HepG2 (cell line): ENCODE measurements around the gene MUC13.

Experiments
- ARNTL ChIP-seq: sonication (generic); formaldehyde crosslinking; IDR thresholded peaks from 2 replicates; pipeline ENCODE4 v1.4.0; 2020; ENCODE audit warnings: mild to moderate bottlenecking, missing genetic modification reagents
- KDM1A ChIP-seq: IDR thresholded peaks from 2 replicates; pipeline ENCODE4 v1.6.1; 2016; ENCODE audit warnings: missing compliant biosample characterization
- POLR2A ChIP-seq, 2 experiments: IDR thresholded peaks; 2 replicates each; pipeline ENCODE4 v1.6.1; 2011; ENCODE audit warnings: low read depth in 2 of 2, low read length in 2 of 2, mild to moderate bottlenecking in 1 of 2, moderate library complexity in 1 of 2; ENCODE audit not compliant: insufficient read depth in 1 of 2
- SP5 ChIP-seq: IDR thresholded peaks from 2 replicates; pipeline ENCODE4 v1.6.1; 2016; ENCODE audit warnings: low read depth, borderline replicate concordance
- TBP ChIP-seq: sonication (generic); formaldehyde crosslinking; IDR thresholded peaks from 2 replicates; pipeline ENCODE4 v1.5.0; 2020; ENCODE audit warnings: missing genetic modification reagents
- ZFP36 ChIP-seq: fragments of 150-350 bp; IDR thresholded peaks from 2 replicates; pipeline ENCODE4 v1.6.1; 2018; ENCODE audit warnings: borderline replicate concordance, low read length, low read depth; ENCODE audit not compliant: partially characterized antibody
- ZKSCAN8 ChIP-seq: IDR thresholded peaks from 2 replicates; pipeline ENCODE4 v1.6.1; 2016; ENCODE audit warnings: borderline replicate concordance, missing genetic modification reagents, missing compliant biosample characterization
- ZNF101 ChIP-seq: sonication (generic); formaldehyde crosslinking; IDR thresholded peaks from 2 replicates; pipeline ENCODE4 v1.4.0; 2020; ENCODE audit warnings: mild to moderate bottlenecking, low read depth, missing genetic modification reagents, borderline replicate concordance
- ZNF274 ChIP-seq: sonication (generic); formaldehyde crosslinking; IDR thresholded peaks from 2 replicates; pipeline ENCODE4 v1.5.1; 2020; ENCODE audit warnings: mild to moderate bottlenecking, missing genetic modification reagents
- ZNF33B ChIP-seq: sonication (generic); formaldehyde crosslinking; IDR thresholded peaks from 2 replicates; pipeline ENCODE4 v1.5.1; 2020; ENCODE audit warnings: mild to moderate bottlenecking, missing genetic modification reagents
- TF ChIP-seq, protein P1 (sequence below): sonication (generic); formaldehyde crosslinking; IDR thresholded peaks from 2 replicates; pipeline ENCODE4 v1.5.0; 2020; ENCODE audit warnings: mild to moderate bottlenecking, missing genetic modification reagents, moderate library complexity
- TF ChIP-seq, protein P2 (sequence below): sonication (generic); formaldehyde crosslinking; IDR thresholded peaks from 2 replicates; pipeline ENCODE4 v1.4.0; 2020; ENCODE audit warnings: missing genetic modification reagents
- TF ChIP-seq, protein P3 (sequence below): sonication (generic); formaldehyde crosslinking; IDR thresholded peaks from 2 replicates; pipeline ENCODE4 v1.4.0; 2020; ENCODE audit warnings: mild to moderate bottlenecking, missing genetic modification reagents
- TF ChIP-seq, protein P4 (sequence below): sonication (generic); formaldehyde crosslinking; IDR thresholded peaks from 2 replicates; pipeline ENCODE4 v1.5.1; 2020; ENCODE audit warnings: missing genetic modification reagents, mild to moderate bottlenecking, borderline replicate concordance

DNA sequence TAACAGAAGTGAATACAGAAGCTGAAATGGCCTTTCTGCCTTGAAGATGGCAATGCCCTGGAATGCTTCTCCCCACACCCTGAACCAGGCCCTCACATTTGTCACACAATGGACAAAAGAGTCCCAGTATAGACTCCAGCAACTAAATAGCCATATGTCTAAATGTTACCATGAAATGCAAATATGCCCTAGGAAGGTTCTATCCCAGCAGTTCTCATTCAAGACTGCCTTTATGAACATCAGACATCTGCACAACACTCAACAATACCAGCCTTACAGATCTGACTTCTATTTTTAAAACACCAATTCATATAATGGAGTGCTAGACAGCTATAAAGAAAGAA lies 55.2 kb downstream of the MUC13 start:
- TF ChIP-seq TBP (CRISPR knock-in tag) = no peak
- TF ChIP-seq ZNF274 (CRISPR knock-in tag) = no peak
- TF ChIP-seq, protein P1, sequence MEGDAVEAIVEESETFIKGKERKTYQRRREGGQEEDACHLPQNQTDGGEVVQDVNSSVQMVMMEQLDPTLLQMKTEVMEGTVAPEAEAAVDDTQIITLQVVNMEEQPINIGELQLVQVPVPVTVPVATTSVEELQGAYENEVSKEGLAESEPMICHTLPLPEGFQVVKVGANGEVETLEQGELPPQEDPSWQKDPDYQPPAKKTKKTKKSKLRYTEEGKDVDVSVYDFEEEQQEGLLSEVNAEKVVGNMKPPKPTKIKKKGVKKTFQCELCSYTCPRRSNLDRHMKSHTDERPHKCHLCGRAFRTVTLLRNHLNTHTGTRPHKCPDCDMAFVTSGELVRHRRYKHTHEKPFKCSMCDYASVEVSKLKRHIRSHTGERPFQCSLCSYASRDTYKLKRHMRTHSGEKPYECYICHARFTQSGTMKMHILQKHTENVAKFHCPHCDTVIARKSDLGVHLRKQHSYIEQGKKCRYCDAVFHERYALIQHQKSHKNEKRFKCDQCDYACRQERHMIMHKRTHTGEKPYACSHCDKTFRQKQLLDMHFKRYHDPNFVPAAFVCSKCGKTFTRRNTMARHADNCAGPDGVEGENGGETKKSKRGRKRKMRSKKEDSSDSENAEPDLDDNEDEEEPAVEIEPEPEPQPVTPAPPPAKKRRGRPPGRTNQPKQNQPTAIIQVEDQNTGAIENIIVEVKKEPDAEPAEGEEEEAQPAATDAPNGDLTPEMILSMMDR = no peak
- no peak for TF ChIP-seq ZNF33B (CRISPR knock-in tag)
- TF ChIP-seq, protein P2, sequence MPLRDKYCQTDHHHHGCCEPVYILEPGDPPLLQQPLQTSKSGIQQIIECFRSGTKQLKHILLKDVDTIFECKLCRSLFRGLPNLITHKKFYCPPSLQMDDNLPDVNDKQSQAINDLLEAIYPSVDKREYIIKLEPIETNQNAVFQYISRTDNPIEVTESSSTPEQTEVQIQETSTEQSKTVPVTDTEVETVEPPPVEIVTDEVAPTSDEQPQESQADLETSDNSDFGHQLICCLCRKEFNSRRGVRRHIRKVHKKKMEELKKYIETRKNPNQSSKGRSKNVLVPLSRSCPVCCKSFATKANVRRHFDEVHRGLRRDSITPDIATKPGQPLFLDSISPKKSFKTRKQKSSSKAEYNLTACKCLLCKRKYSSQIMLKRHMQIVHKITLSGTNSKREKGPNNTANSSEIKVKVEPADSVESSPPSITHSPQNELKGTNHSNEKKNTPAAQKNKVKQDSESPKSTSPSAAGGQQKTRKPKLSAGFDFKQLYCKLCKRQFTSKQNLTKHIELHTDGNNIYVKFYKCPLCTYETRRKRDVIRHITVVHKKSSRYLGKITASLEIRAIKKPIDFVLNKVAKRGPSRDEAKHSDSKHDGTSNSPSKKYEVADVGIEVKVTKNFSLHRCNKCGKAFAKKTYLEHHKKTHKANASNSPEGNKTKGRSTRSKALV (CRISPR knock-in tag) = no peak
- TF ChIP-seq, protein P3, sequence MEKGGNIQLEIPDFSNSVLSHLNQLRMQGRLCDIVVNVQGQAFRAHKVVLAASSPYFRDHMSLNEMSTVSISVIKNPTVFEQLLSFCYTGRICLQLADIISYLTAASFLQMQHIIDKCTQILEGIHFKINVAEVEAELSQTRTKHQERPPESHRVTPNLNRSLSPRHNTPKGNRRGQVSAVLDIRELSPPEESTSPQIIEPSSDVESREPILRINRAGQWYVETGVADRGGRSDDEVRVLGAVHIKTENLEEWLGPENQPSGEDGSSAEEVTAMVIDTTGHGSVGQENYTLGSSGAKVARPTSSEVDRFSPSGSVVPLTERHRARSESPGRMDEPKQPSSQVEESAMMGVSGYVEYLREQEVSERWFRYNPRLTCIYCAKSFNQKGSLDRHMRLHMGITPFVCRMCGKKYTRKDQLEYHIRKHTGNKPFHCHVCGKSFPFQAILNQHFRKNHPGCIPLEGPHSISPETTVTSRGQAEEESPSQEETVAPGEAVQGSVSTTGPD (CRISPR knock-in tag) = no peak
- no peak for TF ChIP-seq KDM1A
- TF ChIP-seq ZFP36 = no peak
- TF ChIP-seq ARNTL = no peak
- TF ChIP-seq SP5 (CRISPR knock-in tag) = no peak
- no peak for TF ChIP-seq ZNF101
- 0 out of 2 replicates have a peak, but pooled peaks have one; percentile 5 for TF ChIP-seq ZKSCAN8
- TF ChIP-seq, protein P4, sequence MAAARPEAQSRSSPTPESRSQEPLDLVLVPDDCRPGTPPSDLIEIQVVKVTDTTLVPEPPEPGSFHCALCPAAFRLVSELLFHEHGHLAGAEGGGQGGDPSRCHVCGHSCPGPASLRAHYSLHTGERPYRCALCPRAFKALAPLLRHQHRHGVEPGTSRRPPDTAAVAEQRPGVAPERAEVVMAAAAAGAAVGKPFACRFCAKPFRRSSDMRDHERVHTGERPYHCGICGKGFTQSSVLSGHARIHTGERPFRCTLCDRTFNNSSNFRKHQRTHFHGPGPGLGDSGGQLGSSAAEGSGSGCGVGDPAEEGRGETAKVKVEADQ (CRISPR knock-in tag) = no peak
- no peak for TF ChIP-seq POLR2A (IDR thresholded peaks at IDR 0.05; ENCODE audit: insufficient read depth in 1 of 2, low read depth in 2 of 2, low read length in 2 of 2)
